HG02970 (cell line): ENCODE data around the gene SPA17.

ENCODE experiments used
- ATAC-seq: cut with Tn5 transposase; IDR thresholded peaks from one replicate; pipeline ENCODE4 v1.9.1; 2021; ENCODE audit warnings: mild to moderate bottlenecking, moderate library complexity, moderate number of reproducible peaks; ENCODE audit not compliant: unreplicated experiment, low FRiP score

SPA17 gene

DNA sequence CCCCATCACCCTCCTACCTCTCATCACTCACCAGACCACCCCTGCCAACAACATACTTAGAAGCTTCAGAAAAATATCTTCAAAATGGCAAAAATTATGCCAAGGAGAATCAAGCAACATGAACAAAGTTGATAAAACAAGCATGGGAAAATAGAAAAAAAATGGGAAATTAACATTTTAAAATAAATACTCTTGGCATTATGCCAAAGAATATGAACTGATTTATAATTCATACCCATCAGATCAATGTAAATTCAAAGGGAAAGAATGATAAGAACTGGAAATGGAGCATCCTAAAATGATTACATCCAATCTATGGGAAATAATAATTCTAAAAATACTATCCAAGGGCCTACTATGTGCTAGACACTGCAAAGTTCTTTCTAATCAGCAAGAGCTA lies 12.2 kb upstream of the SPA17 start:
- ATAC-seq = no peak

GRCh38 chr11:124662106-124662505 lies 11.6 kb upstream of the SPA17 start:
- ATAC-seq = no peak

DNA sequence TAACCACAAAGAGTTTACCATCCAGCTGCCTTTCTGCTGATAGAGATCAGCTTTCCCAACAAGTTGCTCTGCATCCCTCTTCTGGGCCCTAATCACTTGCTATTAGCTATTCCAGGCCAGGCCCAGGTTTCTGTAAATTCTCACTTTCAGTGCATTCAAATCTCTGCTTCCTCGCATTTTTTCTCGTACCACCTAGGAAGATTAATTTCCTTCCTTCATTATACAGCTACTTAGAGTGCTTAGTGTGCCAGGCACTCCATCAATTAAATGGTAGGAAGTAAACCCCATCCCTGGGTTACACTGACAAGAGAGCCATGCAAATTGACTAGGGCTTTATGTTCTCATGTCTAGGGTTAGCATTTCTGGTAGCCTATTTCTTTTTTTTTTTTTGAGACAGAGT lies 9.8 kb upstream of the SPA17 start:
- ATAC-seq = no peak

DNA sequence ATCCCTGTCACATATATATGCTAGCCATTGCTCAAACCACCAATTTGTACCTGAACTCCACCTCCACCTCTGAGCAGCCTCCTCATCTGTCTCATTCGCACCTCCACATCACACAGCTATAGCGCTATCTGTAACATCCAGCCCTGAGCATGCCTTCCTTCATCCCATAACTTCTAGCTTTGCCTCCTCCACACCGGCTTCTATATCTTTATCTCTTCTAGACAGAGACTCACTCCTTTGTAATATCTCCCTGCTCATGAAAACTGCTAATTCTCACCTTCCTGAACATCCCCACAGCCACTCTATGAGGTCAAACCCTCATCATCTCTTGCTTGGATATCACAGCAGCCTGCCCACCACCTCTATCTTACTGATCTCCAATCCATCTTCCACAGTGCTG lies 6.1 kb upstream of the SPA17 start:
- ATAC-seq = no peak

GRCh38 chr11:124669193-124669592 lies 4.5 kb upstream of the SPA17 start:
- ATAC-seq = no peak

DNA sequence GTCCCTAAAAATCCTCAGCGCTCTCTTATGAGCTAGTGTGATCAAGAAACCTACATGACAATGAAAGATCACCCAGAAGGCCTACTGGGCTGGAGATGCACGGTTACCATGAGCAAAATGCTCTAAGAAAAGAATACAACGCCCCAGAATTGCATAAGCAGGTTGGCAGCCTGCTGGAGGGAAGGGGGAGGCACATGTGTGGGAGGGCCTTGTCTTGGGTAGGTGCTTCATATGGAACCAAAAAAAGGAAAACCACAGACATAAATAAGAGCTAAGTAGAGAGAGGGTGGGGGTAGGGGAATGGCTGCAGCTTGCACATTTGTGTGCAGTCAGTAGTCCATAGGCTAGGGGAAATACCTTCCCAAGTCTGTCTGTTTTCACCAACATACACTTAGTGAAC lies 3.0 kb upstream of the SPA17 start:
- ATAC-seq = no peak

DNA sequence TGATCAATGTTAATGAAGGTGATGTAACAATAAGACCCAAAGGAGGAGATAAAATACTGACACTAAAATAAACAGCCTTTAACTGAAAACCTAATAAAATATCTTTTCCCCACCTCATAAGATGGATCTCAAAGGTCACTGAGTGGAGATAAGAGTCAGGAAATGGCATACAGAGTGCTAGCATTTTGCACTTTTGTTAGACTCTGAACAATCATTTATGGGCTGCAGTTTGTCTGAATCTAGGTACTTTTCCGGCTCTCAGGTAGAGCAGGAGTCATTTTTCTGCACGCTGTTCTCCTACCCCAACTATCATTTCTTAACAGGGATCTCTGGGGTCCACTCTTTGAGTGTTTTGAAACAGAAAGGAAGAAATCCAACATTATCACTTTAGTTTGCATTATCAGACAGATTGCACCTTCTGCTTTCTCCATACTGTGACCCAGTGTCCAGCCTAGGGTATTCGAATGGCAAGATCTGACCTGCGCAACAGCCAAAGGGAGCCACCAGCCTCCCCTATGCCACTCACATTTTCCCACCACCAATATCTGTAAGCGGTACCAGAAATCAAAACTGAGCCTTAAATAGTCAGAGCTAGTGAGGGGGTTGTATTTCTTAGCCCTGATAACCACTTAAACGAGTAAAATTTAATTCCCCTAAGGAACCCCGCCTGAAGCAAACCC lies 1.0 kb upstream of the SPA17 start:
- no peak for ATAC-seq

- ATAC-seq = no peak
Measured at GRCh38 chr11:124674168-124674517, 439 bp downstream of the SPA17 start.

GRCh38 chr11:124674571-124674970 lies 867 bp downstream of the SPA17 start:
- no peak for ATAC-seq

- ATAC-seq = no peak
Measured at GRCh38 chr11:124676386-124676785, 2.7 kb downstream of the SPA17 start.

DNA sequence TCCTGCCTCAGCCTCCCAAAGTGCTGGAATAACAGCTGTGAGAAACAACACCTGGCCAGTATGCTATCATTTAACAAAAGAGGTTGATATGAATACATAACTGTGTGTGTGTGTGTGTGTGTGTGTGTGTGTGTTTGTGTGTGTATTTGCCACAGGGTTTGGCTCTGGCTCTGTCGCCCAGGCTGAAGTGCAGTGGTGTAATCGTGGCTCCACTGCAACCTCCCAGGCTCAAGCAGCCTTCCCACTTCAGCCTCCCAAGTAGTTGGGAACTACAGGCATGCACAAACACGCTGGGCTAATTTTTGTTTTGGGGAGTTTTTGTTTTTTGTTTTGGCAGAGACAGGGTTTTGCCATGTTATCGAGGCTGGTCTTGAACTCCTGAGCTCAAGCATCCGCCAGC lies 4.7 kb downstream of the SPA17 start:
- ATAC-seq = no peak

- no peak for ATAC-seq
Measured at GRCh38 chr11:124681421-124681820, 7.7 kb downstream of the SPA17 start.

DNA sequence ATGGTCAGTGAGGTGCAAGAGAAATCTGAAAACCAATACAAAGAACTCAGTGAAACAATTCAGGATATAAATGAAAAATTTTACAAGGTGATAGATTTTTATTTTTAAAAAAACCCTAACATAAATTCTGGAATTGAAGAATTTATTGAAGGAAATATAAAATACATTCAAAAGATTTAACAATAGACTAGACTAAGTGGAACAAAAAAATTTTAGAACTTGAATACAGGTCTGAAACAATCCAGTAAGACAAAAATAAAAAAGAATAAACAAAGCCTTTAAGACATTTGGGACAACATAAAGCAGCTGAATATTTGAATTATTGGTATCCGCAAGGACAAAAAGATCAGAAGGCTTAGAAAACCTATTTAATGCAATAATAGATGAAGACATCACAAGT lies 8.7 kb downstream of the SPA17 start:
- ATAC-seq = no peak

DNA sequence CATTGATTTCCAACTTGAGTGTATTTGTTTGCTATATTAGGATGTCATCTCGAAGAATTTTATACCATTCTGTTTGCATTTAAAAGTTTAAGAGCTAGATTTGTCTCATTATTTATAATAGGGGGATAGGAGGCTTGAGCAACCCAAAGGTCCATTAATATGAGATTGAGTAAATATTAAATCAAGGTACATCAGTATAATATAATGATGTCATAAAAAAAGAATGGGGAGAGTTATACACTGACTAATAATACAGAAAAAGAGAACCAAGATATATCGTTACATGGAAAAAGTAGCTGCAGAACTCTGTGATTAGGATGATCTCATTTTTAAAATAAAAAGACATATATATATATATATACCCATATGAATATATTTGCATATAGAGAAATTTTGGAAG lies 19.4 kb downstream of the SPA17 start:
- ATAC-seq = no peak

- no peak for ATAC-seq
Measured at GRCh38 chr11:124699547-124699946, 25.8 kb downstream of the SPA17 start.

- no peak for ATAC-seq
Measured at GRCh38 chr11:124700028-124700427, 26.3 kb downstream of the SPA17 start.

DNA sequence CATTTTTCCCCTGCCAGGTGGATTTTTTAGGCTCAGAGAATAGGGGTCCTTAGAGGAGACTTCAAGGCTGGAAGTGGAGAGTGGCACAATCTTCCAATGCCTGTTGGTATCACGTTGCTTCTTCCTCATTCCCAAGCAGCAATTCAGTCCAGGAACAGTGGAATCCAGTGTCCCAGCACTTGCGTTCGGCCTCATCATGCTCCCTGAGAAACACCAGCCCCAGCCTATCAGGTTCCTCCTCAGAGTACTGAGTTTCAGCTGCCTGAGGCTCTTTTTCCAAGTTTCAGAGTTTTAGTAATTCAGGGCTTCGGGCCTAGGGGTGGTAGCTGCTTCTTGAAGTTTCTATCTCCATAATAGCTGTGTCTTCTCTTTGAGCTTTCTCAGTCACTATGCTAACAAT lies 34.1 kb downstream of the SPA17 start:
- no peak for ATAC-seq

GRCh38 chr11:124712392-124712791 lies 38.7 kb downstream of the SPA17 start:
- ATAC-seq = no peak

DNA sequence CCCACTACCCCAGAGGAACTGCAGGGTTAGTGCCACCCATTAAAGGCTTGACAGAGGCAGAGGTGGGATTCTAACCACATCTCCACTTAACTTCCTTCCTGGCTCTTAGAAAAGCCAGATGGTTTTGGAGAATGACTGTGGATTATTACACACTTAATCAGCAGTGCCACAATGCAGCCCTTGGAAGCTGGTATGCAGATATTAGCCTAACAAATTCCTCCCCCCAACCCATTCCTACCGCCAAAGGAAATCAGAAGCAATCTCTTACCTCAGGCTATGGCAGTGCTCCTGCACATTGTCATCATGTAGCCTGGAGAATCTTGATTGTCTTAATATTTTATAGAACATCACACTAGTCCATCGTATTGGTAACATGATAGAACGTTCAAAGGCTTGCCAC lies 42.9 kb downstream of the SPA17 start:
- no peak for ATAC-seq

GRCh38 chr11:124717421-124717785 lies 43.7 kb downstream of the SPA17 start:
- no peak for ATAC-seq

- no peak for ATAC-seq
Measured at GRCh38 chr11:124717786-124718651, 44.3 kb downstream of the SPA17 start.

GRCh38 chr11:124718801-124719200 lies 45.1 kb downstream of the SPA17 start:
- ATAC-seq = no peak
